Measurements from ENCODE around the gene TSPAN9. TPM values are rescaled to one million over a fixed set of nuclear protein-coding genes. Genes with fewer than 3 reads are reported as not detected.

The TSPAN9 gene
- total and polyA plus RNA-seq, 9 donors, result 24.9 to 72.3 (median 55.7) TPM

DNA sequence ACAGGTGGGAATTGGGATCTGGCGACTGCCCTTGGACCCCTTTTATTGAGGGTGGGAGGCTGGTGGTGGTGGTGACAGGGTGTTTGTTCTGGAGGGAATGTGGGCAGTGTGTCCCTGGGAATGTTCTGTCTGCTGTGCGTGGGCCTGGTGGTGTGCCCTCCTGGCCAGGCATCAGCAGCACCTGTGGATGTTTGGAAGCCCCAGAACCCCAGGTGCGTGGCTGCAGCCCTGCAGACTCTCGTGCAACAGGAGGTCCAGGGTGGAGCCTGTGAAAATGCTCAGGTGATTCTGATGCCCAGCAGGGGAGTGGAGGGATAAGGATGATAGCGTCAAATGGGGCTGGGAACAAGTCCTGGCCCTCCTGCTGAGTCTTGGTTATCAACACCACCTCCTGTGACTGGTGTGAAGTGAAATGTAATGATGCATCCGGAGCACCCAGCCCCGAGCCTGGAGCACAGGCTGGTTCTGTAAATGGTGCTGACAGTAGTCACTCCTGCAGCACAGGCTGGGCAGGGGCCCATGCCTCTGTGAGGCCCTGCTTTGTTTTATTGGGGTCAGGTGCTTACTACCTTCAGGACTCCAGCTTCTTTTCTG, 176.6 kb downstream of the TSPAN9 start:
- WGBS, 3 donors, result 88% methylated on average over 7 of the region's 7 CpGs
- Histone ChIP-seq H3K27me3 (no peaks in the 10 kb centered on the region), H3K9me3 (no peaks in the 10 kb centered on the region), H3K36me3 (no peaks in the 10 kb centered on the region), H3K4me1 (ENCODE audit: insufficient read depth) (peaks cover 17% of the 10 kb centered on the region), H3K4me3 (no peak overlapping the region), H3K27ac (peak overlapping the region in 1 of 2 donors; percentile 55)
- TF ChIP-seq EP300 (IDR thresholded peaks at IDR 0.05), result no peak
- TF ChIP-seq POLR2A (IDR thresholded peaks at IDR 0.05), result no peak
- no peak for TF ChIP-seq CTCF (IDR thresholded peaks at IDR 0.05)
- no peak for DNase-seq
- intact Hi-C loops (cut with DNase I), result no loop called here

GRCh38 chr12:3255057-3255456, 177.9 kb downstream of the TSPAN9 start:
- 86 to 95% (median 90%) methylated on average over 12 of the region's 12 CpGs for WGBS, 3 donors
- no peak for TF ChIP-seq EP300 (IDR thresholded peaks at IDR 0.05)
- no peak for TF ChIP-seq POLR2A (IDR thresholded peaks at IDR 0.05)
- TF ChIP-seq CTCF (IDR thresholded peaks at IDR 0.05), result no peak
- Histone ChIP-seq H3K36me3 (no peaks in the 10 kb centered on the region), H3K9me3 (no peaks in the 10 kb centered on the region), H3K27me3 (no peaks in the 10 kb centered on the region), H3K4me3 (no peak overlapping the region), H3K4me1 (ENCODE audit: insufficient read depth) (peaks cover 17% of the 10 kb centered on the region), H3K27ac (no peak overlapping the region)
- intact Hi-C loops (cut with DNase I), result loop anchor here in 1 of 4 donors (5.0 kb wide), 1 partner anchor 183 kb away; no protein-coding TSS in a partner anchor
- DNase-seq, result no peak

GRCh38 chr12:3256103-3256631, 179.0 kb downstream of the TSPAN9 start:
- intact Hi-C loops (cut with DNase I), result loop anchor here in 1 of 4 donors (5.0 kb wide), 1 partner anchor 184 kb away; no protein-coding TSS in a partner anchor
- DNase-seq, result no peak
- H3K27ac ChIP-seq, result no peak overlapping the region
- no peak for TF ChIP-seq CTCF (IDR thresholded peaks at IDR 0.05)
- no peak for TF ChIP-seq EP300 (IDR thresholded peaks at IDR 0.05)
- no peak for TF ChIP-seq POLR2A (IDR thresholded peaks at IDR 0.05)
- H3K4me1 ChIP-seq (ENCODE audit: insufficient read depth), result peaks cover 17% of the 10 kb centered on the region
- no peaks in the 10 kb centered on the region for H3K9me3 ChIP-seq
- 82 to 90% (median 88%) methylated on average over 26 of the region's 26 CpGs for WGBS, 3 donors
- H3K27me3 ChIP-seq, result no peaks in the 10 kb centered on the region
- no peaks in the 10 kb centered on the region for H3K36me3 ChIP-seq
- no peak overlapping the region for H3K4me3 ChIP-seq

GRCh38 chr12:3257411-3257810, 180.2 kb downstream of the TSPAN9 start:
- WGBS, 3 donors, result 79 to 81% (median 80%) methylated on average over 7 of the region's 7 CpGs
- Histone ChIP-seq H3K27ac (no peak overlapping the region), H3K4me1 (ENCODE audit: insufficient read depth) (peaks cover 13% of the 10 kb centered on the region), H3K9me3 (no peaks in the 10 kb centered on the region), H3K36me3 (no peaks in the 10 kb centered on the region), H3K4me3 (no peak overlapping the region), H3K27me3 (no peaks in the 10 kb centered on the region)
- intact Hi-C loops (cut with DNase I), result loop anchor here in 1 of 4 donors (5.0 kb wide), 1 partner anchor 185 kb away; no protein-coding TSS in a partner anchor
- TF ChIP-seq CTCF (IDR thresholded peaks at IDR 0.05) (no peak), POLR2A (IDR thresholded peaks at IDR 0.05) (no peak), EP300 (IDR thresholded peaks at IDR 0.05) (no peak)
- DNase-seq, result no peak
